COR-L47 (cell line): ENCODE data around the gene ITGB1BP1.

Experiments
- DNase-seq: peaks from one replicate; lab custom pipeline; 2025; lab: John Stamatoyannopoulos, UW

Gene ITGB1BP1

DNA sequence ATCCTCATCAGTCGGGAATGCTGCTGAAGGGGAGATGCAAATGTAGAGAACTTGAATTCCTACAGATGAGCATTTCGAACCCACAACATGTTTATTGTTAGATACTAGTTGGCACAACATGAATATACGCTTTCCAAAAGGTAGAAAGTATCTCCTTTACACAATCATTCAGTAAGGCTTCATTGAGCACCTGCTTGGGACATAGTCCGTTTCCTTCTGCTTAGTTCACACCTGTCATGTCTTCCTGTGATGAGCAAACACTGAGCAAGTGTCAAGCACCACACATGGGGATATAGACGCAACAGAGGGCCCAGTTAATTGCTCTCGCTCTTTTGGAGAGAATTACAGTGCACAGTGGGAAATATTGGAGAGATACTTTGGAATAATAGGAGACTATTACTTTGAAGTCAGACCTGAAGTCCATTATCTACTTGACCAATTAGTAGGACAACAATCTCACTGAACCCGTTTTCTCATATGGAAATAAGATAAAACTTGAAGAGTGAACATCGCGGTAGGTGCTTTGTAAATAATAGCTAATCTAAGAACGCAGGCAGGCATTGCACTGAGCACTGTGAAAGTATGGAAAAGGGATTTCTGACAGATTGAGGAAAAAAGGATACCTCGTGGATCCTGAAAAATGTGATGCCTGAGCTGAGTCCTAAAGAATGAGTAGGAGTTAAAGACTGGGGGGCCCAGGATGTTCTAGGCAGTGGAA is 1.3 kb upstream of the ITGB1BP1 start:
- DNase-seq: peak; percentile 52

DNA sequence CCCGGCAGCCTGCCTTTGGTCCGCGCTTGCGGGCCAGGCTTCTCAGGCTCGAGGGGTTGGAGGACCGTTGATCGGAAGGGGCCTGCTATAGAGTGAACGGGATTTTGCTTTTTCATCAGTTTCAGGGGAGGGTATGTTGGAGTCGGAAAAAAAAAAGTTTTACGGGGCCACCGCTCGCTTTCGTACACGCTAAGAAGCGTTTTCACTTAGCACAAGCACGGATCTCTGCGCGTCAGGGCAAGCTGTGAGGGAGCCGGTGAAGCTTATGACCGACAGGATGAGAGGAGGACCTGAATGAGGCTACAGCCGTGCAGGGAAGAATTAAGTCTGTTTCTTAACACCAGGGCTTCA is 569 bp upstream of the ITGB1BP1 start:
- no peak for DNase-seq

DNA sequence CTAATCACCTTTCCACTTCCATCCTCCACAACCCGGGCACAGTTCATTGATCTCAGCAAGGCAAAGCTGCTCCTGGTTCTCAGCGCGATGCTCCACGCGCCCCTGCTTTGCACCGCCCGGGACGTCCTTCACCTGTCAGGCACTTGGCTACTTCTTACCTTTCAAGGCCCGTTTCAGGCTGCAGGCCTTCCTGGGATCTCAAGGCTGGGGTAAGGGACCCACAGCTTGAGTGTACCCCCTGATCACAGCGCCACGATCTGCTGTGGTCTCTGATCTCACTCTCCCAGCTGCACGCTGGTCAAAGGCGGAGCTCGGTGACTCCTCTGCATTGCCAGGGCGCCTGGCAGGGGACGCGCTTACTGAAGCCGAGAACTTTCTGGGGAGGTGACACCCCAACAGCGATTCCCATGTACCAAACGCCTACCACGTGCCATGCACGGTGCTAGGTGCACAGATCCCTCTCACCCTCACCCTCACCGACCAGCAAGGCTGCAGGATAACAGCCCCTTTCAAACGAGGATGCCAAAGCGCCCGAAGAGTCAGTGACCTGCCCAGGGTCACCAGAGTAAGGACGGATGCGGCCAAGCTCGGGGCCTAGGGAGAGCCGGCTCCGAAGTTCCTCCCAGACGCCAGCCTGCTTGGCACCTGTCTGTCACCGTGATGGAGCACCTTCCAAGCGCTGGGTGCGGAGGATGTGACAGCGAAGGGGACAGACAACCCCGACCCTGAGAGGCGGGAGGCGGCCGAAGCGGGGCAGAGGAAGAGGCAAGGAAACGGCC is 818 bp downstream of the ITGB1BP1 start:
- no peak for DNase-seq

DNA sequence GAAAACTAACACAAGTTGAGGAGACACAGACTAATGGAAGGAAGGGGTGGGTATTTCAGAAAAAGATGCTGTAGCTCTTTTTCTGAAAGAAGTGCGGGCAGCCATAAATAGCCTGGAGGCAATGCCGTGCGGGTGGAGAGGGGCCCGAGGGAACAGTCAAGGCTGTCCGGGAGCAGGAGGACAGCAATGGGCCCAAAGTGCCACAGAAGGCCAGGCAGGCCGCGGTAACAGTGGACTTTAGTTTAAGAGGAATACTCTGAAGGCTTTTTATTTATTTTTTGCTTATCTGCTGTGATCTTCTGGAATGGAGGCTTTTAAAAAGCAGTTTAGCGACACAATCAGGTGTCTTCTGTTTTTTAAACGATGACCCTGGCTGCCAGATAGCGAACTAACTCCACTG is 2.8 kb downstream of the ITGB1BP1 start:
- no peak for DNase-seq

DNA sequence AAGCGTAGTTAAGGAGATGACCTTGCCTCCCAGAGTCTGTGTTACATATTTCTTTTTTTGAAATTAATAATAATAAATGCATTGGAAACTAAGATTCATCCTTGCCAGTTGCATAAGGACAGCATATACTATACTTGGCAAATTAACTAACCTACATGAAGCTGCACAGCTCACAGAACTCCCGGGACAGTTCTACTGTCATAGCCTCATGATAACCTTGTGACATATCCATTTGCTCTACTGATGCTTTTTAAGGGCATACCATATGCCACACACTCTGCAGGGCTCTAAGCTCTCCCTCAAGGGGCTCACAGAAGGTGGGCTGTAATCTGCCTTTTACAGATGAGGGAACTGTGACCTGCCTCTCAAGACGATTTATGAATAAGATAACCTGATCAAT is 3.8 kb downstream of the ITGB1BP1 start:
- DNase-seq: no peak

DNA sequence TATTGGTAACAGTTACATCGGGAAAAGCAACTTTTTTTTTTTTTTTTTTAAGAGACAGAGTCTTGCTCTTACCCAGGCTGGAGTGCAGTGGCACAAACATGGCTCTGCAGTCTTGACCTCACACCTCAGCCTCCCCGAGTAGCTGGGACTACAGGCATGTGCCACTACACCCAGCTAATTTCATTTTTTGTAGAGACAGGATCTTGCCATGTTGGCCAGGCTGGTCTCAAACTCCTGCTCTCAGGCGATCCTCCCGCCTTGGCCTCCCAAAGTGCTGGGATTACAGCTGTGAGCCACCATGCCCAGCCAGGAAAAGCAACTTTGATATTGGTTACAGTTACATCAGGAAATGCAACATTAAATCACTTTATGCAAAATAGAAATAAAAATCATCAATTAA is 4.6 kb downstream of the ITGB1BP1 start:
- no peak for DNase-seq

DNA sequence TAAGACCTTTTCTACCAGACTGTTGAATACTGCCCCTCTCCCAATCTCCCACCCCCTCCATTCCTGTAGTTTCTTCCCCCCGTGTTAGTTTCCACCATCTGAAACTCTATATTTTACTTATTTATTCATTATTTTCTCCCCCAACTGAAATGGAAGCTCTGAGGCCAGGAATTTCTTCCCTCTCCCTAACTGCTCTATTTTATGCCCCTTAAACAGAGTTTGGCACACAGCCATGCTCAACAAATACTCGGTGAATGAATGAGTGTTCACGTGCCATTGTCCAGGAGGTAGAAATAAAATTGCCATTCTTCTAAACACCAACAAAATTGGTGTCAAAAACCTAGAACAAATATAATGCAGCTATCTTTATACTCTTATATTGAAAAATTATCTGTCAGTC is 5.6 kb downstream of the ITGB1BP1 start:
- no peak for DNase-seq

DNA sequence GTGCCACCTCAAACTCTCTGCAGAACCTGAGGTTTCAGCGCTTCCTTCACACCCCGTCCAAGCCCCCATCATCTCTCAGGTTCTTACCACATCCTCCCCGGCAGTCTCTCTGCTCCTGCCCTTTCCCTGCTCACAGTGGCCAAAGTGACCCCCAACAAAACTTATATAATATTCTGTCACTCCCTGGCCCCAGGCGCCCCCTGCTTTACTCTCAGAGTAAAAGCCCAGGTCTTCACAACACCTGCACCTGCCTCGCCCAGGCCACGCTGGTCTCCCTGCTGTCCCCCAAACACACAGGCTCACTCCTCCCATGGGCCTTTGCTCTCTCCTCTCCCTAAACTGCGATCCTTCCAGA is 6.4 kb downstream of the ITGB1BP1 start:
- DNase-seq: no peak

DNA sequence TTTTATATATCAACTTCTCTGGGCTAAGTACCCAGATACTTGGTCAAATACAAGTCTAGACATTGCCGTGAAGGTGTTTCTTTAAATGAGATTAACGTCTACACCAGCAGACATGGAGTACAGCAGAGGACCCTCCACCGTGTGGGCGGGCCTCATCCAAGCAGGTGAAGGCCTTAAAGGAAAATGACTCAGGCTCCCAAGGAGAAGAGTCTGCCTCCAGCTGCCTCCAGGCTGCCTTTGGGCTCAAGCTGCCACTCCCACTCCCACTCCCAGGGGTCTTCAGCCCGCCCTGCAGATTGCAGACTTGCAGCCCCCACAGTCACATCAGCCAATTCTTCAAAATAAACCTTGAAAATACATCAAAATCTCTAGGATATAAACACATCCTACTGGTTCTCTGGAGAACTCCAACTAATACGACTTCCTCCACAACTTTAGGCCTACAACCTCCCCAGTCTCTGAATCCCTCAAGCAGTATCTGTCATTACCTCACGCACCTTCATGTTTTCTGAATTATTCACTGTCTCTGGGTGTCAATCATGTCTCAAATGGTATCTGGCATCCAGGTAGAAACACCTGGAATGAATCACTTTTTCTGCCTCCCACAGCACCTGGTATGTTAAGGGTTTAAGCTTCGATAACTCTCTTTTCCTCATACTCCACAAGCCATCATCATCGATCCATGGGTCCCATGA is 6.9 kb downstream of the ITGB1BP1 start:
- DNase-seq: no peak

DNA sequence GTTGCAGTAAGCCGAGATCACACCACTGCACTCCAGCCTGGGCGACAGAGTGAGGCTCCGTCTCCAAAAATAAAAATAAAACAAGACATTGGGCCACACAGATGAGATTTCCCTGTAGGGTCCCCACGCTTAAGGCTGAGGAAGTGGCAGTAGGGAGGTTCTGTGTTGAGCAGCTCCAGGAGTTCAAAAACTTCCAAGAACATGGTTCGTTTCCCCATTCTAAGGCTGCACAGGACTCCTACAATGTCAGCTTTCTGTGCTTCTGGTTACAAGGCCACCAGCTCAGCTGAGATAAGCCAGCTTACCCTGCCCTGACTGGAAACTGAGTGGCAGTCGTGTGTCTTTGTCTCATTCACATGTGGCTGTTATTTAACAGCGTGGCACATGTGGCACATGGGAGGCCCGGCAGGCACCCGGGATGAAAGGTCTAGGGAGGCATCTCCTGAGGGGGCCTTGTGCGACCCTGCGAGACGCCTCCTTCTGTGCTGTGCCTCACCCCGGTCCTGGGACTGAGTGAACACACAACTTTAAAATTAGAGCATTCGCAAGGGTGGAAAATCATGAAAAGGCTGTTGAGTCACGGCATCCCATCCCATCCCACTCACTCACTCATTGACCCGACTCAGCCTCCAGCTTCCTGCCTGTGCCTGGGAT is 7.7 kb downstream of the ITGB1BP1 start:
- DNase-seq: no peak

DNA sequence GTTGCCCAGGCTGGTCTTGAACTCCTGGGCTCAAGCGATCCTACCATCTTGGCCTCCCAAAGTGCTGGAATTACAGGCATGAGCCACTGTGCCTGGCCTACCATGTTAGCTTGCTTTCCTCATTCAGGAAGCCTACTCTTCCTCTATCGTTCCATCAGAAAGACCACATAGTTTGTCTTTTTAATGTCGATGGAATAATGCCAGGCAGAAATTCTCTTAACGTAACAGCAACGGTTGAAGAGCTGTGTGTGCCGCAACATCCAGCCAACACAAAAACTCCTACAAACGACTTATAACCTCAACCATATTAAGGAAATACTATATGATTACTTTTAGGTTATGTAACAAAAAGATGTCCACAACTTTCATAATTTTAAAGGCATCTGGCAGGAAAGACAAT is 10.5 kb downstream of the ITGB1BP1 start:
- no peak for DNase-seq

DNA sequence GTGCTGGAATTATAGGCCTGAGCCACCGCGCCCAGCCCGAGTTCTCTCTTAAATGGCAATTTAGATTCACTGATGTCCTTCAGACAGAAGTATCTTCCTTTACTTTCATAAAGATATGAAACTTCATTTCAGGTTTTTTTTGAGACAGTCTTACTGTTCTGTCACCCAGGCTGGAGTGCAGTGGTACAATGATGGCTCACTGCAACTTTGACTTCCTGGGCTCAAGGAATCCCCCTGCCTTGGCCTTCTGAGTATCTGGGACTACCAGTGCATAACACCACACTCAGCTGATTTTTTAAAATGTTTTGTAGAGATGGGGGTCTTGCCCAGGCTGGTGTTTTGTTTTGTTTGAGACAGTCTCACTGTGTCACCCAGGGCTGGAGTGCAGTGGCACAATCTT is 13.2 kb downstream of the ITGB1BP1 start:
- DNase-seq: no peak

DNA sequence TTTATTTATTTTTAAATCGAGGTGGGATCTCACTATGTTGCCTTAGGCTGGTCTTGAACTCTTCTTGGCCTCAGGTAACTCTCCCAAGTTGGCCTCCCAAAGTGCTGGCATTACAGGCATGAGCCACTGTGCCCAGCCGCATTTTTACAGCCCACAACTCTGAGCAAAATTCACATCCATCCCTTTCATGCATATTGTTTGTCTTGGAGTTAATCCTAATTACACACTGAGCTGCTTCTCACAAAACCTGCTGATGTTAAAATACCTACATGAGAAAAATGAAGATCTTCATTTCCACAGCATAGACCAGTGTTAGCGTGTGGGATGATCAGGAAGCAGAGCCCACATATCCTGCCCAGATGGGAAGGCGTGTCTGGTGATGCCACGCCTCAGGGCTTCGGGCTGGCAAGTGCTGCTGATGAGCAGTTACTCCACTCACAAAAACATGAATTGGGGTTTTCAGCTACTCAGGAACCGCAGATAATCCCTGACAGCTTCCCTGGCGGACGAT is 14.6 kb downstream of the ITGB1BP1 start:
- no peak for DNase-seq

DNA sequence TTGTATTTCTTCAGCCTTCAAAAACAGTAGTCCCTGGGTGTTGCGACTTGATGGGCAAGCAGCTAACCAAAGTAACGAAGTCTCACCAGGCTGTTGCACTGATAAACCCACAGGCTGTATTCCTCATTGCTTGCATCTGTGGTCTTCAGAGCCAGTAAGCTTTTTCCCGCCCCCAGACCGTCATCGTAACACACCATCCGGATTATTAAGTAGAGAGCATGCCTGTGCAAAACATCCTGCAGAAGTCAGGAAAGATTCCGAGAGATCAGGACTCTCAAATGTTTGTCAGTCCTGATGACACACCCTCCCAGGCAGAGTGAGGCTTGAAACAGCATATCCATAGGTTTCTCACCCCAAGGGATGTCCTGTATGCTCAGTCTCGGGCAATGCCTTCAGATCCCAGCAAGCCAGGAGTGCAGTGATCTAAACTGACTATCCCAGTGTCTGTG is 15.9 kb downstream of the ITGB1BP1 start:
- DNase-seq: no peak

DNA sequence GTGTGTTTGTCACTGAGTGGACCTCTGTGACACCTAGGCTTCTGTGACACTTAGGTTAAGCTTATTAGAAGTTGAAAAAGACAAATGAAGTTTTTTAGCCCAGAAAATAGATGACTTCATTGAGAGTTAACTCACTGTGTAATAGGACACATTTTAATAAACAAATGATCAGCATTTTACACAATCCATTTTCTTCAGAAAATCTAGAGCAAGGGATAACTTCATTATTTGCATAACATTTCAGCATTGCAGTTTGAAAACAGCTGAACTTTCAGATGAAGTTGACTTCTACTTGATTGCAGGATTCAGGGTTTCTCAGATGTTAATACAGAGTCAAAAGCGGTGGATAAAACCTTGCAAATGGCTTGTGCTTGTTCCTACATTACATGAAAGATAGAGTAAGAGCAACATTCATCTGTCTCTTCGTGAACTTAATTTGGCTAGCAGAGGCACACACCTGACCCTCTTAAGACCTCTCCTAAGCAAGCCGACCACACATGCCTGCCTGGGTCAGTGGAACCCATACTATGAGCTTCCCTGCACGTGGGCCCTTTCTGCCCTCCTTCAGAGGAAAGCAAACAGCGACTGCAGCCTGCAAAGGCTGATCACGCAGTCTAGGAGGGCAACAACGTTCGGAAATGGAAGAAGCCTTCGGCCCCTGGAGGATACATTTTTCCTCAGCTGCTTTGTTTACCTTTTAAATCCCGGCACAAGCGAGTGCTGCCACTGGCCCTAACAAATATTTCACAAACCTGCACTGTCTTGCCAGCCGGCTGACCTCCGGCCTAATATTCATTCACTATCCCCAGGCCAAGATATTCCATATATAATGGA is 16.6 kb downstream of the ITGB1BP1 start:
- no peak for DNase-seq

DNA sequence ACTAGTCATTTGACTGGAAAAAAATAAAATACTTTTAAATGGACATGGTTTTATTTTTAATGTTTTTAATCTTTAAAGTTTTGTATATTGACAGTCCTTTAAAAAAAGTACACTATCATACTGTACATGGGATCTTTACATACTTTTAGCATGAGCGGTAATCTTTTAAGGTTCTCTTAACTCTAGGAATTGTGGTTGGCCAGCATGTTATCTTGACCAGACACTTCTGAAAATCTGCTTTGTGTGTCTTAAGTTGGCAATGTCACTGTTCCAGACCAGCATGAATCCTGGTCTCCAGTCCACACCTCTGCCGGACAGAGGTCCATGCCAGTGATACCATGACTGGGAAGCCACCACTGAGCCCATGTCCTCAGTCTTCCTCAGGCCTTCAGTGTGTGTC is 17.7 kb downstream of the ITGB1BP1 start:
- DNase-seq: no peak

DNA sequence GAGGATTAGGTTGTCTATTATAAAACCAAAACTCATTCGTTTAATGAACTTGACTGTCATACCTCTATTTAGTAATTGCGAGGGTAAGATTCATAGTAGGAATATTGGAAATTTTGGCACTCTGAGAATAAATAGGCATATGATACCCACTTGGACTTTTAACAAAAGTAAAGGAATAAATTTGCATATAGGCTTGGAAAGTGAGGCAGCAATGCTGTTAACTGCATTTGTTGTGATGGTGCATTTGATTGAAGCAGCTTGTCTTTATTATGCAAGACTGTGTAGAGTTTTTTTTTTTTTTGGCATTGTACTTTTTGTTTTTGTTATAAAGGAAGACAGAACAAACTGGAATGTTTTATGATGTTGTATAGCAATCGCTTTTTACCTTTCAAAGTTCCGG is 18.9 kb downstream of the ITGB1BP1 start:
- no peak for DNase-seq

DNA sequence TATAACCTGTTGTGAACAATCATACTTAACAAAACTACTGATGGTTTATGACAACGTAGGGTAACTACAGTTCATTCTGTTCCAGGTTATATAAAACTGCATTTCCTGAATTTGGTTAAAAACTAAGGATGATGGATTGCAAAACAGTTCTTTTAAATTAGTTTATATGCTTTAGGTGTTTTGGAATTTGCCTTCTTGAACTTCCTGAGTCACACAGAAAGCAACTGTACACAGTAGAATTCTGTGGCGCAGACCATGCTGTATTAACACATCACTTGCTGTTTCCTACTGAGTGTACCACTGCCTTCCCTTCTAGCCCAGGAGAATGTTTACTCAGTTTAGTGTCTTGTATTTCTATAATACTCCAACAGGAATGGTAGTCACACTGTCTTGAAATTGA is 19.4 kb downstream of the ITGB1BP1 start:
- no peak for DNase-seq

DNA sequence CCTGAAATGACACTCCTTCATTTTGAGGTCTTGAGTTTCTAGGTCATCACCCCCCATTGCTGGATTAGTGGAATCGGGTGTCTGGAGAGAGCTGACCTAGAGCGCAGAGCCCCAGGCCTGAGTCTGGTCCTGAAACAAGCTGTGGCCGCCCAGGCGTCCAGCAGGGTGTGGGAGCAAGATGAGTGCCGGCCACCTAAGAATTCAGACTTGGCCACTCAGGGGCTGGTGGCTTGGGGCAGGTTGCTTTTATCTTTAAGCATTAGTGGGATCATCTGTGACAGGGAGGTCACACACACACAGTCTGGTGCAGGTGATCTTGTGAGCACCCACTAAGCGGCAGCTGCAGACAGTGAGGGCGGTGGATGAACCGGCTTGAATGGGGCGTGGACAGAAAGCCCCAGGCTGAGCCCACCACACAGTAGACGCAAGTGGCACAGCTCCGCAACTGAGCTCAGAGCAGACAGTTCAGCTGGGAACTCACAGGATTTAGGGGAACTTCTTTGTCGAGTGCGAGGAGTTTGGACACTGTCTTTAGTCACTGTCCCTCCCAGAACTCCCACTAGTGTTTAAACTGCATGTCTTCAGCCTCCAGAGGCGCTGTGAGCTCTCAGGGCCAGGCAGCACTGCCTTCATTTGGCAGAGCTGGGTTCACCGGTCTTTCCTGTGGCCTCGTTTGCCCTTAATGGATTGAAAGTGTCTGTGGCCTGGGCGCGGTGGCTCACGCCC is 21.5 kb downstream of the ITGB1BP1 start:
- DNase-seq: no peak

DNA sequence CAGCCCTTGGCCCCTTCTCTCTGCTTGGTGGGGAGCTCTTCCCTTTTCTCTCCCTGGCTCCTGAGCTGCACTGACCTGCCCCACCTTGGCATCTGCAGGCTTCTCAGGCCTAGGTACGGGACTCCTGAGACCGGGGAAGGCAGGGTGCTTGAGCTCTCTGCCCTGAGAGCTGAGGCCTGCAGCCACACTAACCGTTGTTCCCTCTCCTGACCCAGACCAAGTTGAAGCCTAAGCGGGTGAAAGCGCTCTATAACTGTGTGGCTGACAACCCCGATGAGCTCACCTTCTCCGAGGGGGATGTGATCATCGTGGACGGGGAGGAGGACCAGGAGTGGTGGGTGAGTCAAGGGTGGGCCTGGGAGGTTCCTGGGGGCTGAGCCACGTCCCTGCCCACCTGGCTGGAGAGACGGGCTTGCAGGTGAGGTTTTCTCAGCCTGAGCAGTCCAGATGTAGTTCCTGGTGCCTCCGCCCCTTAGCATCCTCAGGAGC is 22.2 kb downstream of the ITGB1BP1 start:
- DNase-seq: no peak
